Amniotic stem cell (primary cell): ENCODE results near the gene ELOA2.
"Not testable (repeated sequence)": the region's sequence is repeated elsewhere in the genome, so short reads cannot be mapped to it uniquely, and the experiment has no call there.

Experiments used
- DNase-seq: peaks from one replicate; lab custom pipeline; 2025; lab: John Stamatoyannopoulos, UW

Gene ELOA2

GRCh38 chr18:47020757-47021156 lies 14.7 kb downstream of the ELOA2 start:
- not testable (repeated sequence) for DNase-seq

GRCh38 chr18:47019870-47020269 lies 15.6 kb downstream of the ELOA2 start:
- DNase-seq = not testable (repeated sequence)
